ENCODE measurements around the gene PLS1. TPM values are rescaled to one million over a fixed set of nuclear protein-coding genes. Genes with fewer than 3 reads are reported as not detected.

PLS1 gene
- total RNA-seq, 2 experiments from 2014 or later = 4.0 to 7.2 TPM

- no peaks in the 10 kb centered on the region for H3K79me2 ChIP-seq (ENCODE audit: insufficient read depth, low read depth, low read length)
- H2AFZ ChIP-seq (ENCODE audit: low read length) = no peak overlapping the region
- H3K9me2 ChIP-seq (ENCODE audit: insufficient read depth, low read length) = 0 out of 2 replicates have a peak, but pooled peaks cover 3% of the 10 kb centered on the region
- no peaks in the 10 kb centered on the region for H3K4me1 ChIP-seq (ENCODE audit: insufficient read depth, low read length, poor library complexity, severe bottlenecking)
- no peaks in the 10 kb centered on the region for H3K36me3 ChIP-seq (ENCODE audit: insufficient read depth, low read length)
- no peaks in the 10 kb centered on the region for H4K20me1 ChIP-seq (ENCODE audit: insufficient read depth, low read length)
- BruUV-seq (replicated peaks) = no TSS peak
- TF ChIP-seq CTCF (conservative IDR thresholded peaks at IDR 0.05; ENCODE audit: low read length) = no peak
- no peak for TF ChIP-seq EZH2phosphoT487 (IDR thresholded peaks at IDR 0.05; ENCODE audit: borderline replicate concordance, low read depth, low read length)
- intact Hi-C loops (cut with micrococcal nuclease; ENCODE audit: unreplicated experiment) = no loop called here
- CTCF ChIA-PET (ENCODE audit: unreplicated experiment) = no interaction called here
- DNase-seq (ENCODE audit: low spot score) = no peak
- H3K4me3 ChIP-seq (ENCODE audit: low read depth, low read length, poor library complexity, severe bottlenecking) = no peak overlapping the region
- no peak overlapping the region for H3K27ac ChIP-seq (ENCODE audit: low read depth, low read length, poor library complexity, severe bottlenecking)
- H3K4me2 ChIP-seq (ENCODE audit: low read length) = no peak overlapping the region
- H3K9me3 ChIP-seq (ENCODE audit: low read length) = no peaks in the 10 kb centered on the region
- POLR2A ChIA-PET = interaction anchor here (0.5 to 1.2 kb wide), 2 partner anchors 14 to 142 kb away, joined by 3 read pairs; no protein-coding TSS in a partner anchor
Measured at GRCh38 chr3:142614059-142614626, 17.9 kb downstream of the PLS1 start.

- H3K79me2 ChIP-seq (ENCODE audit: insufficient read depth, low read depth, low read length) = no peaks in the 10 kb centered on the region
- POLR2A ChIA-PET = interaction anchor here (0.9 kb wide), 1 partner anchor 26 kb away, joined by 3 read pairs; no protein-coding TSS in a partner anchor
Measured at GRCh38 chr3:142615171-142615570, 19.0 kb downstream of the PLS1 start.

More at GRCh38 chr3:142615171-142615570, 19.0 kb downstream of the PLS1 start:
- CTCF ChIA-PET (ENCODE audit: unreplicated experiment) = no interaction called here
- H2AFZ ChIP-seq (ENCODE audit: low read length) = no peak overlapping the region
- no peaks in the 10 kb centered on the region for H3K4me1 ChIP-seq (ENCODE audit: insufficient read depth, low read length, poor library complexity, severe bottlenecking)
- H3K9me2 ChIP-seq (ENCODE audit: insufficient read depth, low read length) = 0 out of 2 replicates have a peak, but pooled peaks cover 3% of the 10 kb centered on the region
- DNase-seq (ENCODE audit: low spot score) = no peak
- H3K4me2 ChIP-seq (ENCODE audit: low read length) = no peak overlapping the region
- TF ChIP-seq CTCF (conservative IDR thresholded peaks at IDR 0.05; ENCODE audit: low read length) (no peak), EZH2phosphoT487 (IDR thresholded peaks at IDR 0.05; ENCODE audit: borderline replicate concordance, low read depth, low read length) (no peak)
- H3K4me3 ChIP-seq (ENCODE audit: low read depth, low read length, poor library complexity, severe bottlenecking) = no peak overlapping the region
- intact Hi-C loops (cut with micrococcal nuclease; ENCODE audit: unreplicated experiment) = no loop called here
- H3K9me3 ChIP-seq (ENCODE audit: low read length) = no peaks in the 10 kb centered on the region
- H4K20me1 ChIP-seq (ENCODE audit: insufficient read depth, low read length) = no peaks in the 10 kb centered on the region
- no peak overlapping the region for H3K27ac ChIP-seq (ENCODE audit: low read depth, low read length, poor library complexity, severe bottlenecking)
- no TSS peak for BruUV-seq (replicated peaks)
- H3K36me3 ChIP-seq (ENCODE audit: insufficient read depth, low read length) = no peaks in the 10 kb centered on the region

Data from OCI-LY7 (cell line).